ENCODE measurements around the gene HPN.

Gene HPN

DNA sequence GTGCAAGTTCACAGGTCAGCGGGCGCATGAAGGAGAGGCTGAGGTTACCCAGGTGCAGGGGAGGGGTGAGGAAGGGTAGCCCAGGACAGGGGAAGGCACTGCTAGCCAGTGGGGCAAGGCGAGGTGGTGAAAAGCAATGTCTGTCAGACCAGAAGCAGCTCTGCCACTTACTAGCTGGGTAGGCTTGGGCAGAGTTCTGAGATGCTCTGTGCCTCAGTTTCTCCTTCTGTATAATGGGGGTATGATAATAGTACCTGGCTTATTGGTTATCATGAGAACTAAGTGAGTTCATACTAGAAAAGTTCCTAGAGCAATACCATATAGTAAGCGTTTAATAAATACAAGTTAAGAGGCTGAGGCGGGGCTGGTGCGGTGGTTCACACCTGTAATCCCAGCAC is 25.6 kb upstream of the HPN start:
- no peak for TF ChIP-seq TAF1 (IDR thresholded peaks at IDR 0.05; ENCODE audit: low read depth, low read length)
- TF ChIP-seq SPI1 (IDR thresholded peaks at IDR 0.05; ENCODE audit: low read depth, low read length) = no peak
- TF ChIP-seq POU2F2 (IDR thresholded peaks at IDR 0.05; ENCODE audit: low read depth, low read length) = no peak
- TF ChIP-seq POLR2A (IDR thresholded peaks at IDR 0.05; ENCODE audit: low read depth, low read length) = no peak
- TF ChIP-seq PAX5 (IDR thresholded peaks at IDR 0.05; ENCODE audit: insufficient read depth, low read length, severe bottlenecking) = no peak
- no peak for TF ChIP-seq POLR2AphosphoS5 (IDR thresholded peaks at IDR 0.05; ENCODE audit: low read depth, low read length)
- FAIRE-seq (no peak), DNase-seq (ENCODE audit: insufficient read length, low spot score) (no peak)

DNA sequence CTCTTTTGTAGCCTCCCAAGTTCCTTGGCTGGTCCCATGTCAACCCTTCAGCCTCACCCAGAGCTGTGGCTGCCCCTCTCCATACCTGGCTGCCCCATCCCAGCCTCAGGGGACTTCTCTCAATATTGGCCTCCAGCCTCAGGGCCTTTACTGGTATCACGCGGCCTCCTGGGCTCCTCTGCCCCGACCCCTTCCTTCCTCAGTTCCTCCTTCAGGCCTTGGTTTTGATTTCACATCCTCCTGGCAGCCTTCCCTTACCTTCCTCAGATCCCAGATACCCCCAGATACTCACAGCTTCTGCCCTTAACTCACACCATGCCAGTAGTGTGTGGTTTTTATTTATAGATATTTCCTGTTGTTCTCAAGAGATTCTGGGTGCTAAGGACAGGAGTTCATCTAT is 24.0 kb upstream of the HPN start:
- no peak for FAIRE-seq
- TF ChIP-seq POU2F2 (IDR thresholded peaks at IDR 0.05; ENCODE audit: low read depth, low read length) = no peak
- no peak for TF ChIP-seq POLR2A (IDR thresholded peaks at IDR 0.05; ENCODE audit: low read depth, low read length)
- TF ChIP-seq PAX5 (IDR thresholded peaks at IDR 0.05; ENCODE audit: insufficient read depth, low read length, severe bottlenecking) = no peak
- DNase-seq (ENCODE audit: insufficient read length, low spot score) = no peak

DNA sequence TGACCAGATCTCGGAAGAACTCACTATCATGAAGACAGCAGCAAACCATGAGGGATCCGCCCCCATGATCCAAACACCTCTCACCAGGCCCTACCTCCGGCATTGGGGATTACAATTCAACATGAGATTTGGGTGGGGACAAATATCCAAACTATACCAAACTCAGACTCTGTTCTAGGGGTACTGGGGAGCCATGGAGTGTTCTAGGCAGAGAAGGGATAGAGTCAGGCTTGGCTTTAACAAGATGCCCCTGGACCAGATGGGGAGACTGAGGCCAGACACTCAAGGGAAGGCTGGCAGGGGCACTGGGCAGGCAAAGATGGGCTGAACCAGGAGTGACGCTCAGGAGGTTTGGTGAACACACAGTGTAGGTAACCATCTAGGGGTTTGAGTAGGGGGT is 23.1 kb upstream of the HPN start:
- DNase-seq (ENCODE audit: insufficient read length, low spot score) = no peak
- FAIRE-seq = no peak
- TF ChIP-seq PAX5 (IDR thresholded peaks at IDR 0.05; ENCODE audit: insufficient read depth, low read length, severe bottlenecking) = no peak
- TF ChIP-seq TAF1 (IDR thresholded peaks at IDR 0.05; ENCODE audit: low read depth, low read length) = no peak
- no peak for TF ChIP-seq POLR2AphosphoS5 (IDR thresholded peaks at IDR 0.05; ENCODE audit: low read depth, low read length)
- TF ChIP-seq POU2F2 (IDR thresholded peaks at IDR 0.05; ENCODE audit: low read depth, low read length) = no peak
- no peak for TF ChIP-seq SPI1 (IDR thresholded peaks at IDR 0.05; ENCODE audit: low read depth, low read length)
- no peak for TF ChIP-seq POLR2A (IDR thresholded peaks at IDR 0.05; ENCODE audit: low read depth, low read length)

DNA sequence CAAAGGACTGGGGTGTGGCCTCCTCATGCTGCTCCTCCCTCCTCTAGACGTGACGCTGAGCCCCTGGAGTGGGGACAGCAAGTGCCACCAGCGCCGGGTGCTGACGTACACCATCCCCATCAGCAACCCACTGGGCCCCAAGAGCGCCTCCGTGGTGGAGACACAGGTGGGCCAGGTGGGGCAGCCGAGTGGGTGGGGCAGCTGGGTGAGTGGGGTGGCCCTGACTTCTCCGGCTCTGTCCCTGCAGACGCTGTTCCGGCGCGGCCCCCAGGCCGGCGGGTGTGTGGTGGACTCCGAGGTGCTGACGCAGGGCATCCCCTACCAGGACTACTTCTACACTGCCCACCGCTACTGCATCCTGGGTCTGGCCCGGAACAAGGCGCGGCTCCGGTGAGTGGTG is 22.4 kb upstream of the HPN start:
- TF ChIP-seq POU2F2 (IDR thresholded peaks at IDR 0.05; ENCODE audit: low read depth, low read length) (no peak), POLR2A (IDR thresholded peaks at IDR 0.05; ENCODE audit: low read depth, low read length) (no peak), PAX5 (IDR thresholded peaks at IDR 0.05; ENCODE audit: insufficient read depth, low read length, severe bottlenecking) (no peak), POLR2AphosphoS5 (IDR thresholded peaks at IDR 0.05; ENCODE audit: low read depth, low read length) (no peak), SPI1 (IDR thresholded peaks at IDR 0.05; ENCODE audit: low read depth, low read length) (no peak), TAF1 (IDR thresholded peaks at IDR 0.05; ENCODE audit: low read depth, low read length) (no peak)
- DNase-seq (ENCODE audit: insufficient read length, low spot score) (no peak), FAIRE-seq (no peak)

DNA sequence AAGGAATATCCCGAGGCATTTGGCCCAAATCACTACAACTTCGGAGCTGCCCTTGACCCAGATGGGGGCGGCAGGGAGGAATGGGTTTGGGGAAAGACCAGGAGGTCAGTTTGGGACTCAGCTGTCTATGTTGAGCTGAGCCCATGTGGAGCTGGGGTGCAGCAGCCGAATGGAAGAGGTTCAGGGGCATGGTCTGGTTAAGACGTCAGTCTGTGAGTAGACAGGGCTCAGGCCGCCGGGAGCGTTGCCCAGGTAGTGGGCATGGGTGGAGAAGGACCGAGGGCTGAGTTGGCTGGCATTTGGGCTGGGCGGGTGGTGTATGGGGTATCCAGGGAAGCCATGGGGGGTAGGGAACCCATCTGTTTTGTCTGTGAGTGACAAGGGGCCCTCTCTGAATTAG is 20.5 kb upstream of the HPN start:
- DNase-seq (ENCODE audit: insufficient read length, low spot score) (no peak), FAIRE-seq (no peak)
- TF ChIP-seq POLR2A (IDR thresholded peaks at IDR 0.05; ENCODE audit: low read depth, low read length) (no peak), POU2F2 (IDR thresholded peaks at IDR 0.05; ENCODE audit: low read depth, low read length) (no peak), SPI1 (IDR thresholded peaks at IDR 0.05; ENCODE audit: low read depth, low read length) (no peak), PAX5 (IDR thresholded peaks at IDR 0.05; ENCODE audit: insufficient read depth, low read length, severe bottlenecking) (no peak), POLR2AphosphoS5 (IDR thresholded peaks at IDR 0.05; ENCODE audit: low read depth, low read length) (no peak), TAF1 (IDR thresholded peaks at IDR 0.05; ENCODE audit: low read depth, low read length) (no peak)

DNA sequence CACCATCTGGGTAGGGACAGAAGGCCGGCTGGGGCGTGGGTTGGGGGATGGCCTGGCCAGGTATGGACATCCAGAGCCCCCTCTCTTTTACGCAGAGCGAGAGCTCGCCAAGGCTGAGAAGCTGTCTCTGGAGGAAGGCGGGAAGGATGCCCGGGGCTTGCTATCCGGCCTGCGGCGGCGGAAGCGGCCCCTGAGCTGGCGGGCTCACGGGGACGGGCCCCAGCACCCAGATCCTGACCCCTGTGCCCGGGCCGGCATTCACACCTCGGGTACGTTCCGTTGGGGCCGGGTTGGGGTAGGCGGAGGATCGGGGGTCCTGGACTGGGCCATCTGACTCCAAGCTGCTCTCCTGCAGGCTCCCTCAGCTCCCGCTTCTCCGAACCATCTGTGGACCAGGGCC is 19.9 kb upstream of the HPN start:
- TF ChIP-seq POLR2A (IDR thresholded peaks at IDR 0.05; ENCODE audit: low read depth, low read length) (no peak), PAX5 (IDR thresholded peaks at IDR 0.05; ENCODE audit: insufficient read depth, low read length, severe bottlenecking) (no peak), POLR2AphosphoS5 (IDR thresholded peaks at IDR 0.05; ENCODE audit: low read depth, low read length) (no peak), POU2F2 (IDR thresholded peaks at IDR 0.05; ENCODE audit: low read depth, low read length) (no peak), TAF1 (IDR thresholded peaks at IDR 0.05; ENCODE audit: low read depth, low read length) (no peak), SPI1 (IDR thresholded peaks at IDR 0.05; ENCODE audit: low read depth, low read length) (no peak)
- FAIRE-seq (no peak), DNase-seq (ENCODE audit: insufficient read length, low spot score) (no peak)

DNA sequence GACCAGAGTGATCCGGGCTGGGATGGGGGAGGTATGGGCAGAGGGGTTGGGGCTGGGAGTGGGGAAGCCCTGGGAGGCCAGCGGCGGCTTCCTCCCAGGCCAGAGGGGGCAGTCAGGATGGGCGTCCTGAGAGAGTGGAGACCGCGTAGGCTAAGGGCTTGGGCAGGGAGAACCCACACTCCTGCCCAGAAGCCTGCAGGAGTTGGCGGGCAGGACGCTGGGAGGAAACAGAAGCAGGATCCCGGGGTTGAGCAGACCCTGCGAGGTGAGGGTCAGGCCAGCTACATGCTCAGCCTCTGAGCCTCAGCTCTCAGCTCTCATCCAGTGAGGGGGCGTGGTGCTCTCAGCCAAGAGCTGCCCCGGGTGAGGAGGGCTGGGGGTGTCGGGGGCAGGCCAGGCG is 19.1 kb upstream of the HPN start:
- TF ChIP-seq POLR2AphosphoS5 (IDR thresholded peaks at IDR 0.05; ENCODE audit: low read depth, low read length) = no peak
- FAIRE-seq = no peak

DNA sequence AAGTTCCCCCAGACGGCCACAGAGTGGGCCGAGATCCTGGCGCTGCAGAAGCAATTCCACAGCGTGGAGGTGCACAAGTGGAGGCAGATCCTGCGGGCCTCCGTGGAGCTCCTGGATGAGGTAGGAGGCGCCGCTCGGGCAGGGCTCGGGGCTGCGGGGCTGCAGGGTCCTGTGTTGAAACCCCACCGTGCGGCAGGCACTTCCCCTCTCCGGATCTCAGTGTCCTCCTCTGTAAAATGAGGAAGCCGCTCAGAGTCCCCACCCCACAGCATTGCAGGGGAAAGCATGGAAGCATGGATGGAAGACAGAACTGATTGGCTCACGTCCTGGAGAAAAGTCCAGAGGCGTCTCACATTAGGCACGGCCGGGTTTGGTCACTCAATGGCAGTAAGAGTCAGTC is 18.1 kb upstream of the HPN start:
- FAIRE-seq (no peak), DNase-seq (ENCODE audit: insufficient read length, low spot score) (no peak)
- TF ChIP-seq TAF1 (IDR thresholded peaks at IDR 0.05; ENCODE audit: low read depth, low read length) (no peak), POLR2AphosphoS5 (IDR thresholded peaks at IDR 0.05; ENCODE audit: low read depth, low read length) (no peak), PAX5 (IDR thresholded peaks at IDR 0.05; ENCODE audit: insufficient read depth, low read length, severe bottlenecking) (no peak), POU2F2 (IDR thresholded peaks at IDR 0.05; ENCODE audit: low read depth, low read length) (no peak), SPI1 (IDR thresholded peaks at IDR 0.05; ENCODE audit: low read depth, low read length) (no peak), POLR2A (IDR thresholded peaks at IDR 0.05; ENCODE audit: low read depth, low read length) (no peak)

More for the DNA sequence above, 19.1 kb upstream of the HPN start:
- DNase-seq (ENCODE audit: insufficient read length, low spot score) = no peak

DNA sequence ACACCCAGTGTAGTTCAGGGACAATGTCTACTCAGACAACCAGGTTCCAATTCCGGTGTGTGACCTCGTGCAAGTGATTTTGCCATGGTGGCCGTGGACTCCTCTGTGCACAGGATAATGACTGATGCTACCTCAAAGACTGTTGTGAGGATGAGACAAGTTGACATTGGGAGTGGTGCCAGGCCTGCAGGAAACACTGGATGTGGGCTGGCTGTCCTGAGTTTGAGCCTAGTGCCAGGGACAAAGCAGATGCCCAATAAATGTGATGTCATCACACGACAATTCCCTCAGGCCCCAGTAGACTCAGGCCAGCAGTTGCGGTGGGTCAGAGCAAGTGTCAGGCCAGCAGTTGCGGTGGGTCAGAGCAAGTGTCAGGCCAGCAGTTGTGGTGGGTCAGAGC is 17.4 kb upstream of the HPN start:
- TF ChIP-seq POU2F2 (IDR thresholded peaks at IDR 0.05; ENCODE audit: low read depth, low read length) (no peak), POLR2AphosphoS5 (IDR thresholded peaks at IDR 0.05; ENCODE audit: low read depth, low read length) (no peak), PAX5 (IDR thresholded peaks at IDR 0.05; ENCODE audit: insufficient read depth, low read length, severe bottlenecking) (no peak), POLR2A (IDR thresholded peaks at IDR 0.05; ENCODE audit: low read depth, low read length) (no peak), TAF1 (IDR thresholded peaks at IDR 0.05; ENCODE audit: low read depth, low read length) (no peak), SPI1 (IDR thresholded peaks at IDR 0.05; ENCODE audit: low read depth, low read length) (no peak)
- no peak for FAIRE-seq

DNA sequence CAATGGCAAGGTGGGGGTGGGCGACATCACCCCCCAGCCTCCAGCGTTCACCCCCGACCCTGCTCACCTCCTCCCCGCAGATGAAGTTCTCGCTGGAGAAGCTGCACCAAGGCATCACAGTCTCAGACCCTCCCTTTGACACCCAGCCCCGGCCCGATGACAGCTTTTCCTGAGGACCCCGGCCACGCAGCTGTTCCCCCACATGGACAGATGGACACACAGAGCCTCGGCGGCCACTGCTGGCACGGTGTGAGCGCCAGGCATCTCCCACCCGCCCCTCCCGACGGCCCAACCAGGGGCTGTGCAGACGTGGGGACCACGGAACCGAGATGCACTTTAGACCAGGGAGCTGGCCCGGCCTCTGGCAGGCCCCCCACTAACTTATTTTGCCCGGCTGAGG is 15.6 kb upstream of the HPN start:
- TF ChIP-seq POLR2AphosphoS5 (IDR thresholded peaks at IDR 0.05; ENCODE audit: low read depth, low read length) (no peak), SPI1 (IDR thresholded peaks at IDR 0.05; ENCODE audit: low read depth, low read length) (no peak), TAF1 (IDR thresholded peaks at IDR 0.05; ENCODE audit: low read depth, low read length) (no peak), POU2F2 (IDR thresholded peaks at IDR 0.05; ENCODE audit: low read depth, low read length) (no peak), PAX5 (IDR thresholded peaks at IDR 0.05; ENCODE audit: insufficient read depth, low read length, severe bottlenecking) (no peak), POLR2A (IDR thresholded peaks at IDR 0.05; ENCODE audit: low read depth, low read length) (no peak)
- DNase-seq (ENCODE audit: insufficient read length, low spot score) (no peak), FAIRE-seq (no peak)

More for the DNA sequence above, 17.4 kb upstream of the HPN start:
- no peak for DNase-seq (ENCODE audit: insufficient read length, low spot score)

All from GM12891 (cell line).